SK-N-MC (cell line): ENCODE results near the gene PAPOLA.

Source experiments
- DNase-seq: peaks from one replicate; pipeline ENCODE4 v3.0.0-alpha.2; 2011; ENCODE audit warnings: low read depth, low spot score
- H3K27ac ChIP-seq: fragments of 200-600 bp; sonication (generic); 2 replicates; pipeline ENCODE4 v1.5.1; 2016; ENCODE audit warnings: mixed run types
- H3K36me3 ChIP-seq: fragments of 200-600 bp; sonication (generic); 2 replicates; pipeline ENCODE4 v1.6.1; 2017; ENCODE audit warnings: antibody characterized with exemption, low read length, mixed read lengths; ENCODE audit not compliant: insufficient read depth
- H3K4me3 ChIP-seq: fragments of 200-600 bp; sonication (generic); 2 replicates; pipeline ENCODE4 v1.5.1; 2016
- H3K9ac ChIP-seq: fragments of 200-600 bp; sonication (generic); 2 replicates; pipeline ENCODE4 v1.8.0; 2017; ENCODE audit warnings: mixed run types, mixed read lengths; ENCODE audit not compliant: insufficient read length
- H3K9me3 ChIP-seq: fragments of 200-600 bp; sonication (generic); 2 replicates; pipeline ENCODE4 v1.6.1; 2017; ENCODE audit warnings: low read depth, mild to moderate bottlenecking, antibody characterized with exemption, low read length, moderate library complexity, mixed read lengths
- EZH2 ChIP-seq: fragments of 200-600 bp; sonication (generic); IDR thresholded peaks from one replicate; pipeline ENCODE4 v1.6.1; 2017; ENCODE audit warnings: antibody characterized with exemption
- FOXP2 ChIP-seq: optimal IDR thresholded peaks from 2 replicates; pipeline ENCODE3; 2011; ENCODE audit warnings: mild to moderate bottlenecking, moderate library complexity; ENCODE audit not compliant: insufficient read depth; ENCODE audit errors: extremely low read length, control extremely low read depth
- POLR2AphosphoS5 ChIP-seq: IDR thresholded peaks from 2 replicates; pipeline ENCODE4 v1.6.1; 2012; ENCODE audit warnings: mild to moderate bottlenecking, low read depth, low read length, borderline replicate concordance

PAPOLA gene

GRCh38 chr14:96567289-96567899 is 65.2 kb downstream of the PAPOLA start:
- H3K36me3 ChIP-seq = peaks cover 78% of the 10 kb centered on the region
- DNase-seq = peak; percentile 68
- H3K4me3 ChIP-seq = peak overlapping the region; percentile 31

GRCh38 chr14:96568621-96569020 is 66.4 kb downstream of the PAPOLA start:
- Histone ChIP-seq H3K27ac (peak overlapping the region; percentile 96), H3K4me3 (no peak overlapping the region), H3K9me3 (no peaks in the 10 kb centered on the region), H3K36me3 (peaks cover 75% of the 10 kb centered on the region), H3K9ac (peak overlapping the region; percentile 38)
- TF ChIP-seq FOXP2 = no peak
- TF ChIP-seq POLR2AphosphoS5 = no peak
- no peak for TF ChIP-seq EZH2
- no peak for DNase-seq

More at GRCh38 chr14:96567289-96567899, 65.2 kb downstream of the PAPOLA start:
- no peaks in the 10 kb centered on the region for H3K9me3 ChIP-seq
- peak overlapping the region; percentile 65 for H3K9ac ChIP-seq
- no peak for TF ChIP-seq POLR2AphosphoS5
- no peak for TF ChIP-seq EZH2
- no peak for TF ChIP-seq FOXP2
- peak overlapping the region; percentile 96 for H3K27ac ChIP-seq

GRCh38 chr14:96571311-96571710 is 69.1 kb downstream of the PAPOLA start:
- no peak for DNase-seq
- H3K4me3 ChIP-seq = no peak overlapping the region
- no peaks in the 10 kb centered on the region for H3K9me3 ChIP-seq
- H3K27ac ChIP-seq = no peak overlapping the region
- peaks cover 53% of the 10 kb centered on the region for H3K36me3 ChIP-seq
- TF ChIP-seq POLR2AphosphoS5 (no peak), FOXP2 (no peak), EZH2 (no peak)
- no peak overlapping the region for H3K9ac ChIP-seq

GRCh38 chr14:96573473-96574100 is 71.4 kb downstream of the PAPOLA start:
- Histone ChIP-seq H3K36me3 (peaks cover 37% of the 10 kb centered on the region), H3K27ac (no peak overlapping the region), H3K9me3 (no peaks in the 10 kb centered on the region), H3K4me3 (no peak overlapping the region), H3K9ac (no peak overlapping the region)
- TF ChIP-seq EZH2 = no peak
- TF ChIP-seq FOXP2 = no peak
- TF ChIP-seq POLR2AphosphoS5 = no peak
- DNase-seq = no peak

GRCh38 chr14:96574171-96574632 is 72.0 kb downstream of the PAPOLA start:
- Histone ChIP-seq H3K9me3 (no peaks in the 10 kb centered on the region), H3K9ac (no peak overlapping the region), H3K36me3 (peaks cover 34% of the 10 kb centered on the region), H3K4me3 (no peak overlapping the region), H3K27ac (peak overlapping the region; percentile 61)
- TF ChIP-seq FOXP2 (no peak), POLR2AphosphoS5 (no peak)
- no peak for DNase-seq

GRCh38 chr14:96574633-96575632 is 72.8 kb downstream of the PAPOLA start:
- Histone ChIP-seq H3K36me3 (peaks cover 30% of the 10 kb centered on the region), H3K27ac (peak overlapping the region; percentile 61; the same call in 1 of the 2 replicates), H3K9ac (no peak overlapping the region), H3K4me3 (no peak overlapping the region), H3K9me3 (no peaks in the 10 kb centered on the region)
- DNase-seq = no peak
- TF ChIP-seq EZH2 (no peak), POLR2AphosphoS5 (no peak), FOXP2 (no peak)

GRCh38 chr14:96576359-96576758 is 74.2 kb downstream of the PAPOLA start:
- no peak for DNase-seq
- Histone ChIP-seq H3K4me3 (no peak overlapping the region), H3K27ac (no peak overlapping the region), H3K9ac (no peak overlapping the region), H3K36me3 (peaks cover 17% of the 10 kb centered on the region), H3K9me3 (no peaks in the 10 kb centered on the region)
- TF ChIP-seq EZH2 = no peak
- no peak for TF ChIP-seq POLR2AphosphoS5
- TF ChIP-seq FOXP2 = no peak

GRCh38 chr14:96576937-96577336 is 74.8 kb downstream of the PAPOLA start:
- Histone ChIP-seq H3K36me3 (peaks cover 11% of the 10 kb centered on the region), H3K27ac (no peak overlapping the region), H3K4me3 (no peak overlapping the region), H3K9me3 (no peaks in the 10 kb centered on the region), H3K9ac (no peak overlapping the region)
- no peak for DNase-seq
- TF ChIP-seq POLR2AphosphoS5 = no peak
- no peak for TF ChIP-seq FOXP2
- TF ChIP-seq EZH2 = no peak
